SH-SY5Y (cell line): Measurements from ENCODE around the gene SPATA31C1.

Experiments
- GATA2 ChIP-seq: IDR thresholded peaks from 2 replicates; pipeline ENCODE4 v1.6.1; 2011; ENCODE audit warnings: mild to moderate bottlenecking, low read depth, low read length
- GATA3 ChIP-seq: IDR thresholded peaks from 2 replicates; pipeline ENCODE4 v1.6.1; 2011; ENCODE audit warnings: low read depth, mild to moderate bottlenecking, low read length, moderate library complexity

- TF ChIP-seq GATA3 (no peak), GATA2 (no peak)
Observed at GRCh38 chr9:87875831-87876545, 41.8 kb upstream of the SPATA31C1 start.
